HT1080 (cell line): ENCODE results near the gene TXLNB. TPM values are rescaled to one million over a fixed set of nuclear protein-coding genes. Genes with fewer than 3 reads are reported as not detected.
"Not testable (repeated sequence)": the region's sequence is repeated elsewhere in the genome, so short reads cannot be mapped to it uniquely, and the experiment has no call there.

Experiments used
- DNase-seq: peaks from one replicate; pipeline ENCODE4 v3.0.0-alpha.2; 2015; ENCODE audit warnings: low read depth
- total RNA-seq: library from RNA; depleted of rRNA; stranded (reverse); fragments of >200 nt; shearing (Covaris generic); gene quantifications from 2 replicates; pipeline ENCODE4 v1.2.3, GENCODE V29; 2014

The TXLNB gene
- total RNA-seq, 1 experiment from 2014 or later, result 0.40 TPM

DNA sequence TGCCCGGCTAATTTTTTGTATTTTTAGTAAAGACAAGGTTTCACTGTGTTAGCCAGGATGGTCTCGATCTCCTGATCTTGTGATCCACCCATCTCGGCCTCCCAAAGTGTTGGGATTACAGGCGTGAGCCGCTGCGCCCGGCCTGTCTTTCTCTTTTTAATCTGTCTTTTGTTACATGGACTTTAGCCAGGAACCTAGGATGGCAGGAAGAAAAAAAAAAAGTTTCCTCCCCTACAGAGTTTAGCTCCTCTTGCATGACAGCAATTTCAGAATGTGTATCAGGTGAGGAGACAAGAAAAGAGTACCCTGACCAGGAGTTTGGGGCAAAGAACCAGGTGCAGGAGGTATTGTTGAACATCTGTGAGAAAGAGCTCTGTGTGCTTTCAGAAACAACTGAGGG is 21.4 kb upstream of the TXLNB start:
- DNase-seq, result no peak

DNA sequence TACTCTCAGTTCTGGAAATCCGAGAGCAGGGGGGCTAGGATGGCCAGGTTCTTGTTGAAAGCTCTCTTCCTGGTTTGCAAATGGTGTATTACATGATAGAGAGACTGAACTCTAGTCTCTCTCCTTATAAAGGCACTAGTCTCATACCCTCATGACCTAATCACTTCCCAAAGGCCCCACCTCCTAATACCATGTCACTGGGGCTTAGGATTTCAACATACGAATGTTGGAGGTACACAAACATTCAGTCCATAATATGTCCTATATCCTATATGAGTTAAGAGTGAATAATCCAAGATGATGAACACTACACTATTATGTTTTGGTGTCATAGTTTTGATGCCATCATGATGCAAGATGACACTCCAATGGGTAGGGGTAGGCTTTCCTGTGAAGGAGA is 20.0 kb upstream of the TXLNB start:
- peak; percentile 25 for DNase-seq

GRCh38 chr6:139308936-139309603 is 17.3 kb upstream of the TXLNB start:
- DNase-seq, result peak; percentile 61

DNA sequence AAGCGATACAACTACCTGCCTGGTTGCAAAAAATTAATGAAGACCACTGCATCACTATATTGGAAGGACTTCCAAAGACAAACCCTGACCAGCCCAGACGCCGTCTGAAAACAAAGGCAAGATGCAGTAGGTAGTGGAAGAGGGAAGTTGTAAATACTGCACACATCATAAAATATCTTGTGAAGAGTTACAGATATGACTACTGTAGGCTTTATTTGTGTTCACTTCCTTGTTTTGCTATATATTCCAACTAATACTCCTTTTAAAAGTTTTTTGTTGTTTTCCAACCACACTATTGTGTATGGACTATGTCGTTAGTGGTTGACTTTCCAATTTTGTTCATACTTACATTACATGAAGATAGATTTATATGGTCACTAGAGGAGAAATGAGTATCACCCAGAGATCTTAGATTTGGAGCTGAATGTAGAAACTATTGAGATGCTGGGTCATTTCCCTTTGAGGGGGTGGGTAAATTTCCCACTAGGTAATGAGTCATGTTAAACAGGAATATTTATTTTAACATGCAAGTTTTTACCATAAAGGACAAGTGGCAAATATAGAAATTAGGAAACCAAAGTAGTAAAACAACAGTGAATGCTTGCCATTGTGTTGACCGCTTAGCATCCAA is 16.6 kb upstream of the TXLNB start:
- peak; percentile 31 for DNase-seq

DNA sequence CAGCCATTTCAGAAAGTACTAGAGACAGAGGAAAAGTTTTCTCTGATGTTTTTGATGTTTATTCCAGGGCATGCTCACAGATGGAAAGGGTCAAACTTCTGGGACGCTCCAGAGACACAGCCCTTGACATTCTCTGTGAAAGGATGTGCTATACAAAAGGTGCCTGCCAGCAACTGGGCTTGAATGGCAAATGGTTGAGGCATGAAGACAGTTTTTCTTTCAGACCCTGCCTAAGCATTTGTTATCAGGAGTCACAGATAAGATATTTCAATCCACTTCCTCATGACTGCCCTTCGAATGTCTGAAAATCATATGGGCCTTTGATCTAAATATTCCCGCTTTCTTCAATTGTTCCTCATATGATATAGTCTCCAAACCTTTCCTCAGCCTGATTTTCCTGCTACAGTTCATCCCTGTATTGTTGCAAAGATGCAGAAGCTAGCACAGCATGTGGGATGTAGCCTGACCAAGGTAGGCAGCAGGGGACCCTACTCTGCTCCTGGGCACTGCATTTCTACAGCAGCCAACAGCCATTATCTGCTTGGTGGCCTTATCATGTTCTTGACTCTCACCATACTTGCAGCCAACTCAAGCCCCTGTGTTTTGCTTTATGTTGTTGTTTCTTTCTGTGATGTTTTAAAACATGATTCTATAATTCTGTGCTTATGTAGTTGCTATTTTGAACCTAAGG is 14.6 kb upstream of the TXLNB start:
- no peak for DNase-seq

DNA sequence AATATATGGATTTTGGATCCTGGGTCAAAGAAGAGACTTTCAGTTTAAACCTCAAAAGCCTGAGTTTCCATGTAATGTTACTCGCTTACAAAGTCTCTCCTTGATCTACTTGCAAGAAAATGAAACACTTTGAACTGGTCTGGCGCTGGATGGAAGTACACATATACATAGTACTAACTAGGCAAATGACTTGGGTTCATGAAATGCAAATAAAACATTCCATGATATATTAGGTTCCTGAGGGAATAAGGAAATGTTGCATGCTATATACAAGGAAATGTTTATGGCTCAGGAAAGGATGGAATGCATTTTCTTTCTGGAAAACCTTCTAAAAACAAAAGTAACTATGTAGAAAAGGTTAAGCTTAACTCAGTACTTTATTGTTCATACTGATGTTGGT is 11.4 kb upstream of the TXLNB start:
- no peak for DNase-seq

DNA sequence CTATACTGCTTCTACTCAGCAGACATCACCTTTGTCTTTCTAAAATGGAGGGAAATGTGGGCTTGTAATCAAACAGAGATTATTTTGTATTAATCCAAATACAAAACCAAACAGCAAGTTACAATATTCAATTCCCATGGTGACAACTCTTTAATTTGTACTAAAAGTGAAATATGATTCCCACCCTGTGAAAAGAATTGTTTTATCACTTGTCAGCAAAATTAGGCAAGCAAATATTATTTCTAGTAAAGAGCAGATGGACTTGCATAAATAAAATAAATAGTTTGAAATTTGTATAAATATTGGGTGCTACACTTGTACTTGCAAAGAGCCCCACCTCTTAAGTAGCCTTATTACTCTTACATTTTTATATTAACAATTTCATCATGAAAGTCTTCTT is 6.1 kb upstream of the TXLNB start:
- DNase-seq, result no peak

- peak; percentile 93 for DNase-seq
Observed at GRCh38 chr6:139296927-139297326, 5.1 kb upstream of the TXLNB start.

- DNase-seq, result no peak
Observed at GRCh38 chr6:139295901-139296300, 4.1 kb upstream of the TXLNB start.

DNA sequence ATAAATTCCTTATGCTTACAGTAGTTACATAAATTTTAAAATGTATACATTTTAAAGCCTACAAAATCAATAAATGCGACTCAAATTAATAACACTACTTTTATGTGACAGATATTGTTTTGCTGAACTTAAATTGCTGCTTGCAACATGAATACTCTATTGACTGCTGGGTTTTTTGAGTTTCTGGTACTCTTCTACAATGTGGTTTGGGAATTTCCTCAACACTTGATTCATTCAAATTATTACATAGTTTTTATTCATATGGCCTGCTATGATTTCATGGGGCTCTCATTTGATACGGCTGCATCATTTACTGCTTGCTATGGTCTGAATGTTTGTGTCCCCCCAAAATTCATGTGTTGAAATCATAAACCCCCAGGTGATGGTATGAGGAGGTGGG is 2.3 kb upstream of the TXLNB start:
- no peak for DNase-seq

- not testable (repeated sequence) for DNase-seq
Observed at GRCh38 chr6:139293230-139293629, 1.4 kb upstream of the TXLNB start.

GRCh38 chr6:139290787-139291311 is 949 bp downstream of the TXLNB start:
- peak; percentile 61 for DNase-seq

GRCh38 chr6:139289233-139289632 is 2.6 kb downstream of the TXLNB start:
- no peak for DNase-seq

GRCh38 chr6:139288496-139289040 is 3.2 kb downstream of the TXLNB start:
- no peak for DNase-seq

GRCh38 chr6:139287868-139288267 is 3.9 kb downstream of the TXLNB start:
- DNase-seq, result no peak

DNA sequence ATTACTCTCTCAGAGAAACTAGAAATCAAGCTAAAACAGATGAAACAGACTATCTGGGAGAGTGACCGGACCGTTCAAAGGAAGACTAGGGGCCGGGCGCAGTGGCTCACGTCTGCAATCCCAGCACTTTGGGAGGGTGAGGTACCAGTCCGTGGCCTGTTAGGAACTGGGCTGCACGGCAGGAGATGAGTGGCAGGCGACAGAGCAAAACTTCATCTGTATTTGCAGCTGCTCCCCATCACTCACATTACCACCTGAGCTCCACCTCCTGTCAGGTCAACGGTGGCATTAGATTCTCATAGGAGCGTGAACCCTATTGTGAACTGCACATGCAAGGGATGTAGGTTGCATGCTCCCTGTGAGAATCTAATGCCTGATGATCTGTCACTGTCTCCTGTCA is 5.4 kb downstream of the TXLNB start:
- DNase-seq, result not testable (repeated sequence)

GRCh38 chr6:139285590-139285989 is 6.2 kb downstream of the TXLNB start:
- no peak for DNase-seq

- no peak for DNase-seq
Observed at GRCh38 chr6:139284789-139285188, 7.0 kb downstream of the TXLNB start.

DNA sequence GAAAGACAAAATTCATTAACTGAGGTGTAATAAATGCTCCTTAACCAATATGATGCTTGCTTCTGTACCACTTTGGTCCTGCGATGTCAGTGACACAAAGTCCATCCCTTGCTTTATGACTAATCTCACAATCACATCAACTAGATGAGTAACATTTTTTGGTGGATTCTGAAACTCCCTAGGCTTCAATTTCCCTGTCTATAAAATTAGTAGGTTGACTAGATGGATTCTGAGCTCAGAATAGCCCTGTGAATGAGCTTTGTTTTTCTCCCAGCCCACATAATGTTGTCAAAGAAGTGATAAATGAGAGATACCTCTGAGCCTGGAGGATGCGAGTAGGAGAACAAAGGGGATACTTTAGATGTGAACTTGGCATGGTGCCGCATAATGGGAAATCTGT is 9.1 kb downstream of the TXLNB start:
- DNase-seq, result peak; percentile 18

- no peak for DNase-seq
Observed at GRCh38 chr6:139278190-139278589, 13.6 kb downstream of the TXLNB start.

DNA sequence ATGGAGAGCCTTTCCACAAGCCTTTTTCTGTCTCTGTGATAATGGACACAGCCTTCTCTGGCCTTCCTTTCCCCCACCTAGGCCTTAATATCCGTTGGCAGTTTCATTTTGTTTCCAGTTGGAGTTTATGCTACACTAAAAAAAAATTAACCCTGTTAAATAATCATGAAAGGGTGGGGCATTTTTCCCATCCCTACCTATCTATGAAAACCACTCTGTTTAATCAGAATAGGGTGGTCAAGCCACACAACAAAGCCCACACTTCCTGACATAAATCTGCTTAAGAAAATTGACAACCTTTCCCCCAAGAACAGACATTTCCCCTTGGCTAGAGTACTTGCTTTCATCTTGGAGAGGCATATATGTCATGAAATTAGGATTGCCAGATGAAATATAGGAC is 14.2 kb downstream of the TXLNB start:
- DNase-seq, result no peak

DNA sequence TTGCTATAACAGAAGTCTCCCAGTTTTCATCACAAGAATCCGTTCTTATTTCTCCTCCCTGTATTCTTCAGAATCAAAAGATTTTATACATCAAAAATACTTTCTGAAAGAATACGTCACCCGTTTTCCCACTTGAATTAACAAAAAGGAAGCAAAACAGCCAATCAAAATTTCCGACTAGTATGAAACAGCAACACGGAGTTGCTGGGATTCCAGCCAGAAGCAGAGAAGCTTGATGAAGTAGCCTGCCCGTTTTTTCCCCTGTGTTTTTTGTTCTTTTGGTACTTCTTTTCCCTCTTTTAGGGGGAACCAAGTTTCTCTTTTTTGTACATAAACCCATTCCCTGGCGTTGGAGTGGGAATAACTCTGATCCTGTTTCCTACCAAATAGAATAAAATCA is 14.6 kb downstream of the TXLNB start:
- no peak for DNase-seq
